SIG-M5 (cell line): ENCODE measurements around the gene PTPN12.
"Not testable (repeated sequence)": the region's sequence is repeated elsewhere in the genome, so short reads cannot be mapped to it uniquely, and the experiment has no call there.

Experiments used
- DNase-seq: peaks from one replicate; lab custom pipeline; 2025; lab: John Stamatoyannopoulos, UW

PTPN12 gene

GRCh38 chr7:77579797-77580196 lies 42.7 kb downstream of the PTPN12 start:
- DNase-seq = no peak

- DNase-seq = no peak
Observed at GRCh38 chr7:77580762-77581350, 43.8 kb downstream of the PTPN12 start.

- DNase-seq = no peak
Observed at GRCh38 chr7:77587272-77587671, 50.2 kb downstream of the PTPN12 start.

- DNase-seq = no peak
Observed at GRCh38 chr7:77600952-77601351, 63.9 kb downstream of the PTPN12 start.

- no peak for DNase-seq
Observed at GRCh38 chr7:77606562-77606961, 69.5 kb downstream of the PTPN12 start.

GRCh38 chr7:77619314-77619713 lies 82.2 kb downstream of the PTPN12 start:
- no peak for DNase-seq

- no peak for DNase-seq
Observed at GRCh38 chr7:77626586-77627308, 89.7 kb downstream of the PTPN12 start.

GRCh38 chr7:77627309-77627676 lies 90.2 kb downstream of the PTPN12 start:
- no peak for DNase-seq

GRCh38 chr7:77629797-77630196 lies 92.7 kb downstream of the PTPN12 start:
- no peak for DNase-seq

GRCh38 chr7:77631820-77632219 lies 94.7 kb downstream of the PTPN12 start:
- DNase-seq = no peak

- DNase-seq = no peak
Observed at GRCh38 chr7:77644774-77645173, 107.7 kb downstream of the PTPN12 start.

- no peak for DNase-seq
Observed at GRCh38 chr7:77648742-77649338, 111.7 kb downstream of the PTPN12 start.

- DNase-seq = no peak
Observed at GRCh38 chr7:77649716-77650349, 112.7 kb downstream of the PTPN12 start.

GRCh38 chr7:77651575-77652162 lies 114.6 kb downstream of the PTPN12 start:
- no peak for DNase-seq

GRCh38 chr7:77652826-77653225 lies 115.7 kb downstream of the PTPN12 start:
- DNase-seq = not testable (repeated sequence)

- no peak for DNase-seq
Observed at GRCh38 chr7:77653572-77653971, 116.5 kb downstream of the PTPN12 start.

GRCh38 chr7:77655356-77655755 lies 118.3 kb downstream of the PTPN12 start:
- no peak for DNase-seq

GRCh38 chr7:77655836-77656455 lies 118.9 kb downstream of the PTPN12 start:
- no peak for DNase-seq

GRCh38 chr7:77657427-77658224 lies 120.5 kb downstream of the PTPN12 start:
- DNase-seq = no peak

- DNase-seq = no peak
Observed at GRCh38 chr7:77658928-77659327, 121.8 kb downstream of the PTPN12 start.

GRCh38 chr7:77661816-77662215 lies 124.7 kb downstream of the PTPN12 start:
- no peak for DNase-seq
